IPS-15b (cell line): ENCODE data around the gene PLEKHB2.
"Not testable (repeated sequence)": the region's sequence is repeated elsewhere in the genome, so short reads cannot be mapped to it uniquely, and the experiment has no call there.

Experiments
- H3K27me3 ChIP-seq: one replicate; pipeline ENCODE4 v1.6.1; 2013; ENCODE audit warnings: low read length; ENCODE audit not compliant: control insufficient read depth, insufficient read depth
- H3K36me3 ChIP-seq: one replicate; pipeline ENCODE4 v1.6.1; 2013; ENCODE audit warnings: low read length; ENCODE audit not compliant: control insufficient read depth, insufficient read depth
- H3K4me1 ChIP-seq: one replicate; pipeline ENCODE4 v1.6.1; 2013; ENCODE audit warnings: mild to moderate bottlenecking, low read length; ENCODE audit not compliant: control insufficient read depth, insufficient read depth
- H3K4me3 ChIP-seq: one replicate; pipeline ENCODE4 v1.5.1; 2013; ENCODE audit warnings: low read depth, low read length
- H3K9ac ChIP-seq: one replicate; pipeline ENCODE4 v1.6.1; 2013; ENCODE audit warnings: low read depth, mild to moderate bottlenecking, low read length
- H3K9me3 ChIP-seq: one replicate; pipeline ENCODE4 v1.6.1; 2013; ENCODE audit warnings: mild to moderate bottlenecking, low read length; ENCODE audit not compliant: control insufficient read depth, insufficient read depth

The PLEKHB2 gene

DNA sequence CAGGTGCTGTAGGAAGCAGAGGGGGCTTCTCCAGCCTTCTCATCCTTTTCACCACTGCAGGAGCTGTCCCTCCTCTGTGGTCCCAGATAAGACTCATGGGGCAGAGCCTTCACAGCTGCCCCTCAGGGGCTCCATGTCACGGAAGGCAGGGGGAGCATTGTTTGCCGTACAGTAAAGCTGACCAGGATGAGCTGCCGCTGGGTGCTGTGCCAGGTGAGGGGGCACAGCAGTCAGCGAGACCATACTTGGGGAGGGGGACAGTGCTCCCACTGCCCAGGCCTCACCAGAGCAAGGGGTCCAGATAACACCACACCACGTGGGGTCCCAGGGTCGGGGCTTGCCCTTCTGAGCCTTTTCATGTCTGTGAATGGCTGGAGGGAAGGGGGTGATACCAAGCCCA is 46.3 kb downstream of the PLEKHB2 start:
- H3K4me3 ChIP-seq = no peak overlapping the region
- H3K9ac ChIP-seq = no peak overlapping the region
- H3K9me3 ChIP-seq = no peaks in the 10 kb centered on the region
- H3K36me3 ChIP-seq = peaks cover 23% of the 10 kb centered on the region
- peaks cover 2% of the 10 kb centered on the region for H3K4me1 ChIP-seq
- H3K27me3 ChIP-seq = no peaks in the 10 kb centered on the region

DNA sequence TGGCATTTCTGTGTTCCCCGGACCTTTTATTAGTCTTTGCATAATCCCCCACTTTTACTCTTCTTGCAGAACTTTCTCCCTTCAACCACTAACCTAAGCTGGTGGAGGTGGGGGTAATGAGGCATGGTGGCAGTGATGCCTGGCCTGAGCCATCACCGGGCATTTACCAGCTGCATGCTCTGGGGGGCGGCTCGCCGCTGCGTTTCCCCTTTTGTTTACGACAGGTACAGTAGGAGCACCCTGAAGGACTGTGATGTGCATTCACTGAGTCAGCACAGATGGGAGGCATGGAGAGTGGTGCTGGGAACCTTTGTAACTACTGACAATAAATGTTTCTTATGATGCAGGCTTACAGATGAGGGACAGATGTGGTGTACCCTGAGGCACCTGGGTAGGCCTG is 46.9 kb downstream of the PLEKHB2 start:
- H3K4me3 ChIP-seq = no peak overlapping the region
- H3K4me1 ChIP-seq = peaks cover 2% of the 10 kb centered on the region

DNA sequence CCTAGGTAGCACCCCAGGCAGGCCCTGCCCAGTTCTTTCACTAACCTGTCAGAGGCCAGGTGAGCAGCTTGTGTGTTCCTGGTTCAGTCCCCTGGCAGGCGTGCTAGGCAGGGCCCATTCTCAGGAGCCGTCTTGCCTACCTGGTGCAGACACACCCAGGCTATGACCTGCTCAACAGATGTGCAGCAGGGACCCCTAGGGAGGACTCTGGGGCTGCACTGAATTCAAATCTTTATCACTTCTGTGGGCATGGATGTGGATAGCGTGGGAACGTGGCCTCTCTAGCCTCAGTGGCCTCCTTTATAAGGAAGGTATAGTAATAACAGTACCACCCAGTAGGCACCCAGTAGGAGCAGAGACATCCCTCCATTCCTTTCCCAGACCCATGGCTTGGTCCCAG is 48.4 kb downstream of the PLEKHB2 start:
- no peak overlapping the region for H3K9ac ChIP-seq

More for the DNA sequence above, 46.9 kb downstream of the PLEKHB2 start:
- Histone ChIP-seq H3K36me3 (peaks cover 19% of the 10 kb centered on the region), H3K9me3 (no peaks in the 10 kb centered on the region), H3K9ac (no peak overlapping the region), H3K27me3 (no peaks in the 10 kb centered on the region)

DNA sequence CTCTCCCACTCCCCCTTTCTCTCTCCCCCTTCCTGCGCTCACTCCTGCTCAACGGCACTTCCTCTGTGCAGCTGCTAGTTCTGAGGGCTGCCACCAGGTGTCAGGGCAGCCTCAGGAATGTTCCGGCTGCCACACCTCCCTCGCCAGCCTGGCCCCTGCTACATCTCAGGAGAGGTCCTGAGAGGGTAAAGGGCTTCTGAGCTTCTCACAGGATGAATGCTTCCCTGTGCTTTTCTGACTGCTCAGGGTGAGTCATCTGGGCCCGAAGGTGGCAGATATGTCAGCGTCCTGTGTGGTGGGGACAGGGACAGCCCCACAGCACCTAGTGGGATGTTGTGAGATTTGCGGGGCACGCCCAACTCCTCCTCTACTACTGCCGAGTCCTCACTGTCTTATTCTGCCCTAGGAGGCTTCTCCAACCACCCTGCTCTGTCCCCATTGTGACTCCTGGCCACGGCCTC is 49.0 kb downstream of the PLEKHB2 start:
- peaks cover 2% of the 10 kb centered on the region for H3K4me1 ChIP-seq

More for the DNA sequence above, 48.4 kb downstream of the PLEKHB2 start:
- Histone ChIP-seq H3K27me3 (no peaks in the 10 kb centered on the region), H3K9me3 (no peaks in the 10 kb centered on the region), H3K4me1 (peaks cover 2% of the 10 kb centered on the region), H3K36me3 (peaks cover 7% of the 10 kb centered on the region), H3K4me3 (no peak overlapping the region)

DNA sequence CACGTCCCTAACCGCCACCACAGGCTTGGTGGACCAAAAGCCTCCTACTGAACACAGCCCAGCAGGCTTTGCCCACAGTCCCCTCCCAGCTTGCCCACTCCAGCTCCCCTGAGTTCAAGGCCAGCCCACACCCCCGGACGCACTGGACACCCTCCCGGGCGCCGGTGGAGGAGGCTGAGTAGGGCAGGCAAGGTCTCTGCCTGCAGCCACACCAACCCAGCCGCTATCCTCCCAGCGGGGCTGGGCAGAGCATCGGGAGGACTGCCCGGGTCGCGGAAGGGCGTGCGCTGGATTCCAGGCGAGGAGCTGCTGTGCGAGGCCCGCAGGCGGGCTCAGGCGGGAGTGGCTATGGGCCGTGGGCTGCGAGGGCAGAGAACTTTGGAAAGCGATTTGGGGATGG is 49.5 kb downstream of the PLEKHB2 start:
- peaks cover 2% of the 10 kb centered on the region for H3K4me1 ChIP-seq
- H3K4me3 ChIP-seq = no peak overlapping the region
- H3K9ac ChIP-seq = no peak overlapping the region
- peaks cover 3% of the 10 kb centered on the region for H3K36me3 ChIP-seq
- H3K27me3 ChIP-seq = no peaks in the 10 kb centered on the region
- H3K9me3 ChIP-seq = no peaks in the 10 kb centered on the region

More for the DNA sequence above, 49.0 kb downstream of the PLEKHB2 start:
- Histone ChIP-seq H3K4me3 (no peak overlapping the region), H3K36me3 (peaks cover 7% of the 10 kb centered on the region), H3K9me3 (no peaks in the 10 kb centered on the region), H3K9ac (no peak overlapping the region), H3K27me3 (no peaks in the 10 kb centered on the region)

DNA sequence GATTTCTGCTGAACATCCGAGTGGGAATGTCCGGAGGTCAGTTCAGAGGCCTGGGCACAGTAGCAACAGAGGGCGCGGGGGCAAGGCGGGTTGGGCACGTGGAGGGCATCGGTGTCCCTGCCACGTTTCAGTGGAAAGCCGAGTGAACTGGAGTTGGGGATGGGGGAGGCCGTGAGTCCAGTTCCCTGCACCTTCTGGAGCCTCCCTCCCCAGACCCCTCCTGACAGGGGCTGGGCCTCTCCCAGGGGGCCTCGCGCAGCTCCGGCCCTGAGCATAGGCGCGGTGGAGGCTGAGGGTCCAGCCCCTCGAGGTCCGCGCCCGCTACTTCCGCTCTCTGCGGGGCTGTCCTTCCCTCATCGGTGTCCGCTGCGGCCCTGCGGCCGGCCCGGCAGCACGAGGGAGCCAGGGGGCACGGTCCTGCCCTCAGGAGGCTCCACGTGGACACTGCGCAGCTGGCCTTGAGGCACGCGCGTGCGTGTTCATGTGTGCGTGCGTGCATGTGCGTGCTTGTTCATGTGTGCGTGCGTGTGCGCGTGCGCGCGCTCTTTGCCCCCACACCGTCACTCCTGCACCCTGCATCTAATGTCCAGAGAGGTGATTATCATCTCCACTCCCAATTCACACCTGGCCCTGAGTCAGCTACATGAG is 50.2 kb downstream of the PLEKHB2 start:
- H3K4me3 ChIP-seq = no peak overlapping the region
- H3K9ac ChIP-seq = no peak overlapping the region
- H3K9me3 ChIP-seq = no peaks in the 10 kb centered on the region
- H3K27me3 ChIP-seq = no peaks in the 10 kb centered on the region
- H3K4me1 ChIP-seq = peaks cover 2% of the 10 kb centered on the region
- H3K36me3 ChIP-seq = no peaks in the 10 kb centered on the region

DNA sequence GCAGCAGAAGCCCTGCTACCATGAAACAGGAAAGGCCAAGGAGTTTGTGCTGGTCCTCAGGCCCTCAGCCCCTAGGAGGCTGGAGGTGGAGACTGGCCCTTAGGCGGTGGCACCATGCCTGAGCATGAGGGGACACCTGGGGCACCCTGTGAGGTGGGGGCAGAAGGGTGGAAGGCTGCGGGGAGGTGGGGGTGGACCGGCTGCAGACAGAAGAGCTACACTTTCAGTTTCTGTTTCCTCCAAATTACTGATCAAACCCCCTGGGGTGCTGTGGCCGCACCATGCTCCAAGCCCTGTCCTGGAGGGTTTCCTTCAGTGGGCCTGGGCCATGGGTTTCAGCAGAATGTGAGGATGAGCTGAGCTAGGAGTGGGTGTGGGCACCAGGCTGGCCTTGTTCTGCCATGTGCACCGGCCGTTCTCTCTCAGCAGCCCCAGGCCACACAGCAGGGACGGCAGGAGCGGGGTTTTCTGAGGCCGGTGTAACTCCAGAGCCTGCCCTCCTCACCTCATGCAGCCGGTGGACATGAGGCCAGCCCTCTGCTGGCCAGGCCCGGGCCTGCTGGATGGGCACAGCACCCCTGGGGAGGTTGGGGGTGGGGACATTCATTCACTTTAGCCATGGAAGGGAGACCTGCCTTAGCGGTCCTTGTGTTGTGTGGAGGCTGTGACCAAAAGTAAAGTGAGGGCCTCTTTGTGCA is 51.5 kb downstream of the PLEKHB2 start:
- Histone ChIP-seq H3K36me3 (no peaks in the 10 kb centered on the region), H3K27me3 (no peaks in the 10 kb centered on the region), H3K4me3 (no peak overlapping the region), H3K9ac (no peak overlapping the region), H3K9me3 (no peaks in the 10 kb centered on the region), H3K4me1 (peaks cover 2% of the 10 kb centered on the region)

DNA sequence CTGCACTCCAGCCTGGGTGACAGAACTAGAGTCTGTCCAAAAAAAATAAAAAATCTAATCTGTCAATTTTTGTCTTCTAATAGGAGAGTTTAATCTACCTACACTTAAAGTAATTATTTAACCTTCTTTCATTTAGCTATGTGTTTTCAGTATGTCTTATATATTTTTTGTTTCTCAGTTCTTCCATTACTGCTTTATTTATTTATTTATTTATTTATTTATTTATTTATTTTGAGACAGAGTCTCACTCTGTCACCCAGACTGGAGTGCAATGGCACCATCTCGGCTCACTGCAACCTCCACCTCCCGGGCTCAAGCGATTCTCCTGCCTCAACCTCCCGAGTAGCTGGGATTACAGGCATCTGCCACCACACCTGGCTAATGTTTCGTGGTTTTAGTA is 60.4 kb downstream of the PLEKHB2 start:
- not testable (repeated sequence) for H3K4me3 ChIP-seq, H3K36me3 ChIP-seq, H3K9me3 ChIP-seq, H3K9ac ChIP-seq, H3K27me3 ChIP-seq, H3K4me1 ChIP-seq

DNA sequence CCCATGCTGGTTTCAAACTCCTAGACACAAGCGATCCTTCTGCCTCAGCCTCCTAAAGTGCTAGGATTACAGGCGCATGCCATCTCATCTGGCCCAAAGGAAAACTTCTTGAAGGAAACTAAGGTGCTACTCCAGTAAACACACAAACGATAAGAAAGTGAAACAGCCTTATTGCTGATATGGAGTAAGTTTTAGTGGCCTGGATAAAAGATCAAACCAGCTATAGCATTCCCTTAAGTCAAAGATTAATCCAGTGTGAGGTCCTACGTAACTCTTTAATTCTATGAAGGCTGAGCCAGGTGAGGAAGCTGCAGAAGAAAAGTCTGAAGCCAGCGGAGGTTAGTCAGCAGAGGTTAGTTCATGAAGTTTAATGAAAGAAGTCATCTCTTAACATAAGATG is 63.4 kb downstream of the PLEKHB2 start:
- no peaks in the 10 kb centered on the region for H3K4me1 ChIP-seq
- H3K9me3 ChIP-seq = no peaks in the 10 kb centered on the region
- no peaks in the 10 kb centered on the region for H3K27me3 ChIP-seq
- H3K9ac ChIP-seq = no peak overlapping the region
- H3K36me3 ChIP-seq = no peaks in the 10 kb centered on the region
- no peak overlapping the region for H3K4me3 ChIP-seq

DNA sequence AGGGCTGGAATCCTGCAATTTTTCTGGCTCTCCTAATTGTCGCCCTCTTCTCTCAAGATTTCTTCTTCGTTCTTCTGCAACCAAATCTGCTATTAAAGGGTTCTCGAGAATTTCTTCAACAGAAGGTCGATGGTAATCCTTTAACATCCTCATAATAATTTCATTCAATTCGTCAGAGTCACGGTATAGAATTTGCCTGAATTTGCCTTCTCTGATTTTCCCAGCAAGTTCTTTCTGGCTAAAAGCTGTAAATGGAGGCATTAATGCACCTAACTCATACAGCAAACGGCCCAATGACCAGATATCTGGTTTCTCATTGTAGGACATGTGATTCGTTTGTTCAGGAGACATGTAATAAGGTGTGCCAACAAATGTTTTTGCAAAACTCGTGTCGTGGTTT is 72.9 kb downstream of the PLEKHB2 start:
- H3K27me3 ChIP-seq, H3K4me3 ChIP-seq: not testable (repeated sequence)

DNA sequence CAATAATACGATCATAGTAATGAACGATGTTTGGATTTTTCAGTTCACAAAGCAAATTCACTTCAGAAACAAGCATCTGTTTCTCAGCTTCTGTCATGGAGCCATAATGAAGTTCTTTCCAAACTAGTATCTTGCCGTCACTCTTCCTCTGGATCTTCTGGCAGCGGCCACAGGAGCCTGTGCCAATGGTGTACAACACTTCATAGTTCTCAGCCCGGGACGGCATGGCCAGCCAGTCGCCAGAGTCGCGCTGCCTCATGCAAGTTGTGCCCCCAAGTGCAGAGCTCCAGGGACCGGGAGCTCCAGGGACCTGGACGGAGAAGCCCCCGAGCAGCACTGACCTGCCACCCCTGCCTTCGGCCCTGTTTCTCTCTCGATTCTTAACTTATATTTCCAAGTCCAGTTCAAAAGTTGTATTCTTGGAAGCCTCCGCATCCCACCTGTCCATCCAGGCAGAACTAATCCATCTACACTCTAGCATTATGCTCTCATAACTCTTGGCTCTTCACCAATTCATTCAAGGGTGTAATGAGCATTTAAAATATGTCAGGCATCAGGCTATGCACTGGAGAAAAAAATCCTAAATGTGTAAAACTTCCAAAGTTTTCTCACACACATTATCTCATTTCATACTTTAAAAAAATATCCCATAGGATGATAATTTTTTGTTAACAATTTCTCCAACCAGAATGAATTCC is 73.7 kb downstream of the PLEKHB2 start:
- not testable (repeated sequence) for H3K4me3 ChIP-seq, H3K9me3 ChIP-seq, H3K36me3 ChIP-seq, H3K9ac ChIP-seq, H3K4me1 ChIP-seq, H3K27me3 ChIP-seq

More for the DNA sequence above, 72.9 kb downstream of the PLEKHB2 start:
- H3K9ac ChIP-seq, H3K9me3 ChIP-seq, H3K4me1 ChIP-seq, H3K36me3 ChIP-seq: not testable (repeated sequence)

DNA sequence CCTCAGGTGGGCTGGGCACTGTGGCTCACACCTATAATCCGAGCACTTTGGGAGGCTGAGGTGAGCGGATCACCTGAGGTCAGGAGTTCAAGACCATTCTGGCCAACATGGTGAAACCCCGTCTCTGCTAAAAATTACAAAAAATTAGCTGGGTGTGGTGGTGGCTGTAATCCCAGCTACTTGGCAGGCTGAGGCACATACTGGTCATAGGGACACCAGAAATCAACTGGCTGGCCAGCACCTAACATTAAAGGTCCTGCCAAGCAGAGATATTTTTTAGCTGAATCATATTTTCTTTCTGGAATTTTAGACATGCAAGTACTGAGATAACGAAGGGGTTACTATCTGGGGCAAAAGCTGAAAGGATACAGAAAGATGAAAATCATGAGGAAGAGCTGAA is 76.3 kb downstream of the PLEKHB2 start:
- not testable (repeated sequence) for H3K4me3 ChIP-seq, H3K36me3 ChIP-seq, H3K9ac ChIP-seq, H3K9me3 ChIP-seq, H3K4me1 ChIP-seq, H3K27me3 ChIP-seq
